ENCODE measurements around the gene ODAM. TPM values are rescaled to one million over a fixed set of nuclear protein-coding genes. Genes with fewer than 3 reads are reported as not detected.
"Not testable (repeated sequence)": the region's sequence is repeated elsewhere in the genome, so short reads cannot be mapped to it uniquely, and the experiment has no call there.

Gene ODAM
- total RNA-seq, 6 experiments from 2014 or later = not detected

- no peak for DNase-seq
- H3K36me3 Mint-ChIP-seq (ENCODE audit: low read depth) = no peaks in the 10 kb centered on the region; the same call in 1 of the 2 replicates
- TF ChIP-seq CTCF (IDR thresholded peaks at IDR 0.05) = no peak
- no peak overlapping the region for H3K4me3 Mint-ChIP-seq
- no peaks in the 10 kb centered on the region for H3K4me1 Mint-ChIP-seq (ENCODE audit: low read depth)
- no peak overlapping the region for H3K27ac Mint-ChIP-seq
- no peaks in the 10 kb centered on the region for H3K27me3 Mint-ChIP-seq (ENCODE audit: insufficient read depth)
- peaks cover 32% of the 10 kb centered on the region for H3K9me3 Mint-ChIP-seq
Observed at GRCh38 chr4:70236125-70236524, 40.6 kb downstream of the ODAM start.

- Mint-ChIP-seq H3K27me3 (ENCODE audit: insufficient read depth) (no peaks in the 10 kb centered on the region), H3K4me1 (ENCODE audit: low read depth) (no peaks in the 10 kb centered on the region), H3K4me3 (no peak overlapping the region), H3K36me3 (ENCODE audit: low read depth) (no peaks in the 10 kb centered on the region; the same call in 1 of the 2 replicates), H3K27ac (no peak overlapping the region), H3K9me3 (peaks cover 35% of the 10 kb centered on the region)
- no peak for TF ChIP-seq CTCF (IDR thresholded peaks at IDR 0.05)
- no peak for DNase-seq
Observed at GRCh38 chr4:70239131-70239883, 43.8 kb downstream of the ODAM start.

- H3K9me3 Mint-ChIP-seq = peaks cover 34% of the 10 kb centered on the region
- H3K27ac Mint-ChIP-seq = no peak overlapping the region
- H3K4me3 Mint-ChIP-seq = no peak overlapping the region
- TF ChIP-seq CTCF (IDR thresholded peaks at IDR 0.05) = no peak
- no peaks in the 10 kb centered on the region; the same call in 1 of the 2 replicates for H3K36me3 Mint-ChIP-seq (ENCODE audit: low read depth)
- no peaks in the 10 kb centered on the region for H3K27me3 Mint-ChIP-seq (ENCODE audit: insufficient read depth)
- no peak for DNase-seq
- H3K4me1 Mint-ChIP-seq (ENCODE audit: low read depth) = no peaks in the 10 kb centered on the region
Observed at GRCh38 chr4:70239884-70240591, 44.5 kb downstream of the ODAM start.

- not testable (repeated sequence) for H3K4me1 Mint-ChIP-seq (ENCODE audit: low read depth); H3K27me3 Mint-ChIP-seq (ENCODE audit: insufficient read depth); H3K27ac Mint-ChIP-seq; DNase-seq; H3K4me3 Mint-ChIP-seq; H3K36me3 Mint-ChIP-seq (ENCODE audit: low read depth)
- H3K9me3 Mint-ChIP-seq = peaks cover 22% of the 10 kb centered on the region
Observed at GRCh38 chr4:70242297-70242696, 46.8 kb downstream of the ODAM start, which contains the start of gene CSN3. TSS of gene CSN3 (plus strand) at chr4:70242597. CDS start at chr4:70244820, 2,223 bp downstream.

GRCh38 chr4:70243091-70243490 lies 47.6 kb downstream of the ODAM start:
- H3K27me3 Mint-ChIP-seq (ENCODE audit: insufficient read depth) = no peaks in the 10 kb centered on the region
- H3K36me3 Mint-ChIP-seq (ENCODE audit: low read depth) = no peaks in the 10 kb centered on the region; the same call in 1 of the 2 replicates
- peaks cover 16% of the 10 kb centered on the region for H3K9me3 Mint-ChIP-seq
- no peak for DNase-seq
- TF ChIP-seq CTCF (IDR thresholded peaks at IDR 0.05) = no peak
- H3K27ac Mint-ChIP-seq = no peak overlapping the region
- no peak overlapping the region for H3K4me3 Mint-ChIP-seq
- H3K4me1 Mint-ChIP-seq (ENCODE audit: low read depth) = no peaks in the 10 kb centered on the region

All from HFFc6 (cell line).